Stimulated activated memory B cell treated with anti-CD40 and anti-IgM and Interleukin-4, amounts not matched to agents 10 μg/mL and 1 μg/mL and 100 μg/mL, for 72 hours (primary cell): ENCODE measurements around the gene NPPA.
"Not testable (repeated sequence)": the region's sequence is repeated elsewhere in the genome, so short reads cannot be mapped to it uniquely, and the experiment has no call there.

Experiments used
- ATAC-seq: fragments of 150-1000 bp; cut with Tn5 transposase; 2 replicates; pipeline ENCODE4 v1.10.0; 2021
- H3K27ac Mint-ChIP-seq: one replicate; pipeline ENCODE4 v1.8.0; 2022; ENCODE audit warnings: mild to moderate bottlenecking, mixed read lengths
- H3K27me3 Mint-ChIP-seq: one replicate; pipeline ENCODE4 v1.8.0; 2022; ENCODE audit warnings: mixed read lengths
- H3K36me3 Mint-ChIP-seq: one replicate; pipeline ENCODE4 v1.8.0; 2022; ENCODE audit warnings: mixed read lengths
- H3K4me1 Mint-ChIP-seq: one replicate; pipeline ENCODE4 v1.8.0; 2022; ENCODE audit warnings: mixed read lengths
- H3K4me3 Mint-ChIP-seq: one replicate; pipeline ENCODE4 v1.8.0; 2022; ENCODE audit warnings: mild to moderate bottlenecking, moderate library complexity, mixed read lengths
- H3K9me3 Mint-ChIP-seq: one replicate; pipeline ENCODE4 v1.8.0; 2022; ENCODE audit warnings: mixed read lengths

NPPA gene

DNA sequence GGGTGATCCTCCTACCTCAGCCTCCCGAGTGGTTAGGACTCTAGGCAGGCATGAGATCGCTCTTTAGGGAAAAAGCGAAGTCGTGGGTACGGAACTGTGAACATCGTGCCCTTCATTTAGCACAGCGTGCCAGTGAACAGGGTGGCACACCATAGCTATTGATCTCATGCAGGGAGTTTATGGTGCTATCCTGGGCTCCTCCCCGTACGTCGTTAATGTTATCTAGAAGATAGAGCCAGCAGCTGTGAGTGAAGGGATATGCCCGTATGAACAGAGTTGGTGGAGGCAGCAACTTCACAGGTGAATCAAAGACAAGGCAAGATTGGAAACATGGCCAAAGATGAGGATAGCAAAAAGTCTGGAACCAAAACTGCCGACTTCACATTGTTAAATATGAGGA is 30.4 kb downstream of the NPPA start:
- Mint-ChIP-seq H3K9me3 (no peaks in the 10 kb centered on the region), H3K36me3 (peaks cover 54% of the 10 kb centered on the region), H3K4me3 (no peak overlapping the region), H3K4me1 (peaks cover 21% of the 10 kb centered on the region), H3K27ac (no peak overlapping the region), H3K27me3 (no peaks in the 10 kb centered on the region)
- no peak for ATAC-seq

DNA sequence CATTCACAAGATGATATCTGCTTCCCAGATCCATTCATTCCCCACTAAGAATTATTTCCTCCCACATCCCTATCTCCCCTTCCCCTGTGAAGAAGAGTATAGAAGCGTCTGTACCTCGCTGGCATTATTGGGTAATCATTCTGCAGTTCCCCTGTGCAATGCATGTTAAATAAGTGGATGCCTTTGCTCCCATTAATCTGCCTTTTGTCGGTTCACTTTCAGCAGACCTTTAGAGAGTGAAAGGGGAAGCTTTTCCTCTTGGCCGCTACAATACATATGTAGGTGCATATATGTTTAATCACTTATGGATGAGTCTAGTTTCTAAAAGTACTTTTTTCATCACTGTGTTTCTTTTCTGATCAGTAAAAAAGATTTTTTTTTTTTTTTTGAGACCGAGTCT is 34.6 kb downstream of the NPPA start:
- Mint-ChIP-seq H3K4me1 (peaks cover 48% of the 10 kb centered on the region), H3K27me3 (no peaks in the 10 kb centered on the region), H3K9me3 (no peaks in the 10 kb centered on the region), H3K36me3 (peaks cover 64% of the 10 kb centered on the region), H3K27ac (peak overlapping the region; percentile 51), H3K4me3 (no peak overlapping the region)
- no peak for ATAC-seq

- peaks cover 57% of the 10 kb centered on the region for H3K36me3 Mint-ChIP-seq
- no peak for ATAC-seq
- peaks cover 65% of the 10 kb centered on the region for H3K4me1 Mint-ChIP-seq
- no peaks in the 10 kb centered on the region for H3K9me3 Mint-ChIP-seq
- peak overlapping the region; percentile 87 for H3K4me3 Mint-ChIP-seq
- peak overlapping the region; percentile 92 for H3K27ac Mint-ChIP-seq
- H3K27me3 Mint-ChIP-seq: no peaks in the 10 kb centered on the region
These were observed 40.5 kb downstream of the NPPA start for GRCh38 chr1:11807133-11807532.

GRCh38 chr1:11806307-11806936 is 41.2 kb downstream of the NPPA start:
- Mint-ChIP-seq H3K4me1 (peaks cover 65% of the 10 kb centered on the region), H3K27me3 (no peaks in the 10 kb centered on the region), H3K4me3 (peak overlapping the region; percentile 87), H3K9me3 (no peaks in the 10 kb centered on the region), H3K27ac (peak overlapping the region; percentile 92), H3K36me3 (peaks cover 57% of the 10 kb centered on the region)
- peak; percentile 82 for ATAC-seq

GRCh38 chr1:11805422-11806306 is 41.9 kb downstream of the NPPA start, which contains the start of the genes CLCN6 and MTHFR:
CLCN6 (plus strand) TSS chr1:11806191; CDS start chr1:11806263, 72 bp downstream.
MTHFR (minus strand) TSS chr1:11805964; CDS start chr1:11803116, 2,848 bp downstream.
- H3K27me3 Mint-ChIP-seq: no peaks in the 10 kb centered on the region
- ATAC-seq: peak; percentile 94
- H3K9me3 Mint-ChIP-seq: no peaks in the 10 kb centered on the region
- H3K4me1 Mint-ChIP-seq: peaks cover 66% of the 10 kb centered on the region
- H3K27ac Mint-ChIP-seq: peak within 1 kb of the TSS; percentile 92
- peak within 1 kb of the TSS; percentile 87 for H3K4me3 Mint-ChIP-seq
- H3K36me3 Mint-ChIP-seq: peaks cover 57% of the 10 kb centered on the region

- Mint-ChIP-seq H3K36me3 (peaks cover 60% of the 10 kb centered on the region), H3K4me1 (peaks cover 66% of the 10 kb centered on the region), H3K27me3 (no peaks in the 10 kb centered on the region), H3K9me3 (no peaks in the 10 kb centered on the region), H3K4me3 (peak overlapping the region; percentile 87), H3K27ac (peak overlapping the region; percentile 92)
- no peak for ATAC-seq
These were observed 42.7 kb downstream of the NPPA start for GRCh38 chr1:11804666-11805421.

- H3K9me3 Mint-ChIP-seq, ATAC-seq, H3K27me3 Mint-ChIP-seq: not testable (repeated sequence)
- Mint-ChIP-seq H3K4me3 (peak overlapping the region; percentile 87), H3K27ac (peak overlapping the region; percentile 92), H3K36me3 (peaks cover 60% of the 10 kb centered on the region), H3K4me1 (peaks cover 60% of the 10 kb centered on the region)
These were observed 43.5 kb downstream of the NPPA start for GRCh38 chr1:11803924-11804665.

DNA sequence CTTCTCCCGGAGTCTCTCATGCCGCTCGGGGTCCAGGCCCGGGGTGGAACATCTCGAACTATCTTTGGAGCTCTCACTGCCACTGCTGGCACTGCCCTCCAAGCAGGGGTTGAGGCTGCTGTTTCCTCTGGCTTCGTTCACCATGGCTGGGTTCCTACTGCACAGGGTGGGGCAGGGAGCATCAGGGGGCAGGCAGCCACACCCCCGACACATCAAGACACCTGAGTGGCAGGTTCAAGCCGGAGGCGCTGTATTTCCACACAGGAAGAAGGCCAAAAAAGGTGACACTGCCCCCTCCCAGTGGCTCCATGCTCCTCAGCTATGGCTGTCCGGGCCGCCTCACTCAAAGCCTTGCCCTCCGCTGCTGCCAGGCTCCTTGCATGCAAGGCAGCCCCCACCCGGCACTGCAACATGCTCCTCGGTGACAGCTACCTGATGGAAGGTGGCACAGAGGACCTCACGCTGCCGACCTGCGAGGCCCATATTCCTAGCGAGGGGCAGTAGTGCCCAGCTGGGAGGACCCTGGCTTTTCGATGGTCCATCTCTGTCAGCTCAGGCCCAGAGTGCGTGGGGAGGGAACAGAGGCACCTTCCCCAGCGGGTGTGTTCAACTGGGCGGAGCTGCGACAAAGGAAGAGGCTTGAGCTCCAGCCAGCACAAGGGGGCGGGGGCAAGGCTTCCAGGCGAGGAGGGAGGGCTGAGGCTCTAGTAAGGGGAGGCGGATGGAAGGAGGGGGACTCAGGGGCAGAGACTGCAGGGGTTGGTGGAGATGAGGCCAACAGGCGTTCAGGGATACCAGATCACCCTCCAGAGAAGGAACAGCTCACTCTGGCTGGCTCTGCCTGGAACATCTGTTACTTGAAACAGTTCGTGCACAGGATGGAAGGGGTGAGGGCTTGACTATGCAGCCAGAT is 44.4 kb downstream of the NPPA start:
- Mint-ChIP-seq H3K4me1 (peaks cover 51% of the 10 kb centered on the region), H3K36me3 (peaks cover 54% of the 10 kb centered on the region), H3K27me3 (no peaks in the 10 kb centered on the region), H3K27ac (peak overlapping the region; percentile 92), H3K9me3 (no peaks in the 10 kb centered on the region), H3K4me3 (peak overlapping the region; percentile 87)
- ATAC-seq: peak; percentile 47

DNA sequence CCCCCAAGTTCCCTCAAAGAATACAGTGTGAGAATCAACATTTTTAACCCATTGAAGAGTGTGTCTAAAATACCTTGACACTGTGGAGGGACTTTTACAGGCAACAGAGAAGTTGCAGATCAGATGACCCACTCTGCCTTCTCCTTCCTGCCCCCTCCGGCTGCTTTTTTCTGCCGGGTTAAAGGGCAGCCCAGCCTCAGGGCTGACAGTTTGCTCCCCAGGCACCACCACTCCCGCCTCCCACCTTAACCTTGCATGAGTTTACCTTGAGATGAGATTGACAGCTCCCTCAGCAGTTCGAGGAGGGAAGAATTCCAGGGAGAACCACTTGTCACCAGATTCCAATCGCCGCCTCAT is 45.0 kb downstream of the NPPA start:
- H3K9me3 Mint-ChIP-seq: no peaks in the 10 kb centered on the region
- peaks cover 48% of the 10 kb centered on the region for H3K36me3 Mint-ChIP-seq
- no peak for ATAC-seq
- H3K4me3 Mint-ChIP-seq: peak overlapping the region; percentile 87
- no peaks in the 10 kb centered on the region for H3K27me3 Mint-ChIP-seq
- H3K27ac Mint-ChIP-seq: peak overlapping the region; percentile 92
- peaks cover 45% of the 10 kb centered on the region for H3K4me1 Mint-ChIP-seq

GRCh38 chr1:11800756-11801433 is 46.7 kb downstream of the NPPA start:
- H3K4me1 Mint-ChIP-seq: peaks cover 46% of the 10 kb centered on the region
- no peak for ATAC-seq
- no peaks in the 10 kb centered on the region for H3K27me3 Mint-ChIP-seq
- no peak overlapping the region for H3K27ac Mint-ChIP-seq
- no peak overlapping the region for H3K4me3 Mint-ChIP-seq
- H3K9me3 Mint-ChIP-seq: no peaks in the 10 kb centered on the region
- H3K36me3 Mint-ChIP-seq: peaks cover 54% of the 10 kb centered on the region

DNA sequence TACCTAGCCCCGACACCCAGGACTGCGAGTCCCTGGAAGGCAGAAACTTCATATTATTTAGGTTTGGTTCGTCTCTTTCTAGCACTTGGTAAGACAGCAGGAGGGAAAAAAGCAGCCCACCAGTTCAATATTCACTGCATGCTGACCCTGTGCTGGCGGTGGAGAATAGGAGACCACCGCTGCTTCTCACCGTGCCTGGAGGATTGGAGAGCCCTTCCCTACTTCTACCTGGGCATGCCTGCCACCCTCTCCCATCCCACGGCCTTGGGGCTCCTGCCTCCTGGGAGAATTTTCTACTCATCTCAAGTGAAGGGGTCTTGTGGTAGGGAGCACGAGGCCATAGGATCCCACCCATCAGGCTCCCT is 47.2 kb downstream of the NPPA start:
- Mint-ChIP-seq H3K9me3 (no peaks in the 10 kb centered on the region), H3K27me3 (no peaks in the 10 kb centered on the region), H3K4me3 (no peak overlapping the region), H3K27ac (no peak overlapping the region), H3K36me3 (peaks cover 59% of the 10 kb centered on the region), H3K4me1 (peaks cover 46% of the 10 kb centered on the region)
- no peak for ATAC-seq

DNA sequence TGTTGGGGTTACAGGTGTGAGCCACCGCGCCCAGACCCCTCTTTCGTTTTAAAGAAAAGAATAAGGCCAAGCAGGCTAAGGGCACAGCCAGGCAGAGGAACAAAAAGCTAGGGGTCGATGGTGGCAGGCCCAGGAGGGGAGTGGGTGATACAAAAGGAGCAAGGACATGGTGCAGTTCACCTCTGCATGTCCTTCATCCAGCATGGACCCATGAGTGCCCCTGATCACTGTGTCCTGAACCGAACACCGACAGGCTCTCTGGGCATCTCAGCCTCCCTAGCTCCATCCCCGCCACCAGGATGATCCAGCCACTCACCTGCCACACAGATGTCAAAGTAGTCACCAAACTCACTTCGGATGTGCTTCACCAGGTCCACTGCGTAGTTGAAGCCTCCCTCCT is 47.7 kb downstream of the NPPA start:
- ATAC-seq: no peak
- Mint-ChIP-seq H3K4me1 (peaks cover 42% of the 10 kb centered on the region), H3K4me3 (no peak overlapping the region), H3K9me3 (no peaks in the 10 kb centered on the region), H3K27ac (no peak overlapping the region), H3K27me3 (no peaks in the 10 kb centered on the region), H3K36me3 (peaks cover 64% of the 10 kb centered on the region)

- Mint-ChIP-seq H3K27ac (no peak overlapping the region), H3K36me3 (peaks cover 71% of the 10 kb centered on the region), H3K4me1 (peaks cover 34% of the 10 kb centered on the region), H3K4me3 (no peak overlapping the region), H3K27me3 (no peaks in the 10 kb centered on the region), H3K9me3 (no peaks in the 10 kb centered on the region)
- ATAC-seq: no peak
These were observed 48.5 kb downstream of the NPPA start for GRCh38 chr1:11799099-11799498.
